HepG2 (cell line): ENCODE data around the gene BRD2. TPM values are rescaled to one million over a fixed set of nuclear protein-coding genes. Genes with fewer than 3 reads are reported as not detected.

Experiments used
- ARHGAP35 ChIP-seq: sonication (generic); formaldehyde crosslinking; IDR thresholded peaks from 2 replicates; pipeline ENCODE4 v1.9.0; 2022; ENCODE audit warnings: mild to moderate bottlenecking, inconsistent platforms, moderate library complexity, missing genetic modification reagents, borderline replicate concordance
- CCAR2 ChIP-seq: fragments of 200-400 bp; formaldehyde crosslinking; optimal IDR thresholded peaks from 2 replicates; pipeline ENCODE3; 2018; ENCODE audit warnings: low read depth, mild to moderate bottlenecking, low read length, moderate library complexity
- HDAC2 ChIP-seq: sonication (generic); formaldehyde crosslinking; IDR thresholded peaks from 2 replicates; pipeline ENCODE4 v1.4.0; 2020; ENCODE audit warnings: missing genetic modification reagents
- MYC ChIP-seq: sonication (generic); formaldehyde crosslinking; IDR thresholded peaks from 2 replicates; pipeline ENCODE4 v1.9.0; 2021; ENCODE audit warnings: missing genetic modification reagents, borderline replicate concordance
- NR3C1 ChIP-seq: sonication (generic); formaldehyde crosslinking; IDR thresholded peaks from 2 replicates; pipeline ENCODE4 v1.4.0; 2020; ENCODE audit warnings: missing genetic modification reagents
- RNF2 ChIP-seq: fragments of 450-650 bp; conservative IDR thresholded peaks from 2 replicates; pipeline ENCODE4 v1.6.1; 2016; ENCODE audit warnings: low read depth
- SALL1 ChIP-seq: sonication (generic); formaldehyde crosslinking; IDR thresholded peaks from 2 replicates; pipeline ENCODE4 v1.8.0; 2022; ENCODE audit warnings: mild to moderate bottlenecking, missing genetic modification reagents
- SRSF4 ChIP-seq: fragments of 200-400 bp; formaldehyde crosslinking; IDR thresholded peaks from one replicate; pipeline ENCODE4 v1.6.1; 2018; ENCODE audit warnings: mild to moderate bottlenecking, low read depth, low read length, moderate library complexity; ENCODE audit not compliant: poor library complexity, severe bottlenecking
- TEAD3 ChIP-seq: optimal IDR thresholded peaks from 2 replicates; pipeline ENCODE3; 2016; ENCODE audit warnings: borderline replicate concordance
- TMF1 ChIP-seq: sonication (generic); formaldehyde crosslinking; IDR thresholded peaks from 2 replicates; pipeline ENCODE4 v1.8.1; 2022; ENCODE audit warnings: low read depth, missing genetic modification reagents
- ZBTB38 ChIP-seq: sonication (generic); formaldehyde crosslinking; IDR thresholded peaks from 2 replicates; pipeline ENCODE4 v1.5.1; 2020; ENCODE audit warnings: mild to moderate bottlenecking, missing genetic modification reagents
- ZNF75D ChIP-seq: sonication (generic); formaldehyde crosslinking; IDR thresholded peaks from 2 replicates; pipeline ENCODE4 v1.8.1; 2023; ENCODE audit warnings: missing genetic modification reagents, mild to moderate bottlenecking, borderline replicate concordance
- polyA plus RNA-seq, 8 experiments: library from polyadenylated mRNA; depleted of rRNA in 3 of 8; stranded (reverse) in 7 of 8; unstranded in 1 of 8; fragments of >200 nt; fragmentation: Illumina TruSeq in 4 of 8; extraction: Trizol in 4 of 8; gene quantifications; 2 replicates each; pipeline versions ENCODE4 v1.2.1 to v1.2.3, GENCODE V29; 2011 to 2016; ENCODE audit warnings: low read depth in 4 of 8, missing spikeins in 1 of 8, mixed read lengths in 1 of 8; ENCODE audit not compliant: insufficient read depth in 1 of 8
- total RNA-seq, 5 experiments: library from RNA; depleted of rRNA; stranded (reverse); fragments of >200 nt; fragmentation: Illumina TruSeq; extraction: Trizol; gene quantifications; 2 replicates each; pipeline ENCODE4 v1.2.3, GENCODE V29; 2016; ENCODE audit warnings: low read depth in 1 of 5
- TF ChIP-seq, protein P1 (sequence below): sonication (generic); formaldehyde crosslinking; IDR thresholded peaks from 2 replicates; pipeline ENCODE4 v1.4.0; 2020; ENCODE audit warnings: missing genetic modification reagents, borderline replicate concordance
- TF ChIP-seq, protein P2 (sequence below): sonication (generic); formaldehyde crosslinking; IDR thresholded peaks from 2 replicates; pipeline ENCODE4 v1.4.0; 2020; ENCODE audit warnings: mild to moderate bottlenecking, missing genetic modification reagents
- TF ChIP-seq, protein P3 (sequence below): sonication (generic); formaldehyde crosslinking; conservative IDR thresholded peaks from 2 replicates; pipeline ENCODE4 v1.4.0; 2020; ENCODE audit warnings: mild to moderate bottlenecking, missing genetic modification reagents, moderate library complexity
- TF ChIP-seq, protein P4 (sequence below): IDR thresholded peaks from 2 replicates; pipeline ENCODE4 v1.6.1; 2016; ENCODE audit warnings: low read depth, control low read depth

BRD2 gene
- total and polyA plus RNA-seq, 2 of the 13 experiments (the other 11 are each of a cell fraction or from before 2014, with no cell fraction given), result 143 to 202 TPM

DNA sequence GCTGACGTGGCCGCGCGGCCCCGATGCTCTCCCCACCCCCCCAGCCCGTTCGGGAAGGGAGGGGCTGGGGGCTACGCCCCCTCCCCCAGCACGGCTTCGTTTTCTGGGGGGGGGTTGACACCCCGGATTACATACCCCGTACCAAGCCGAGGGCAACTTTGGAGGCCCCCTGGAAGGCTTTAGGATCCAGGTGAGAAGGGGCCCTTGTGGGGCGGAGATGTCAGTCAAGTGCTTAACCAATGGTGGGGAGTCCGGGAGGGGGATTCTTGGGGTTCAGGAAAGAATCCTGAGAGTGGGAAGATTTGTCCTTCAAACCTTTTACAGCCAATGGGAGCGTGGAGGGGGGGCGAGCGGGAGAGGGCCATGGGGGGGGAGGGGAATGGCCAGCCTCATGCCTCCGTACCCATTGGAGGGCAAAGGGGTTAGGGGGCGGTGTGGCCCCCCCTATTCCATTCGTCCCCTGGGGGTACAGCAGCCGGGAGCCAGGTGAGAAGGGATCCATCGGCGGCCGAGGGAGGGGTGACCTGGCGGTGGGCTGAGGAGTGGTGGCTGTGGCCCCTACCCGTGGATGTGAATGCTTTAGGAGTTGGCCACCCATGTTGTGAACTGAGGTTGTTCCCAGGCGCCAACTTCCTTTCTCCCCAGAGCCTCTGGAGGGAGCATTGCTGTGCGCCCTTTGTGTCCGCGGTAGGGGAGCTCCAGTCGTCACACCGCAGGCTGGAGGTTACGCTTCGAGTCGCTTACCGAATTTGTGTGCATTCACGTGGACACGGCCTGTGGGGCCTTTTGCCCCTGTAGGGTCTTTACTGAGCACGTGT lies 682 bp downstream of the BRD2 start (continued):
- TF ChIP-seq, protein P1, sequence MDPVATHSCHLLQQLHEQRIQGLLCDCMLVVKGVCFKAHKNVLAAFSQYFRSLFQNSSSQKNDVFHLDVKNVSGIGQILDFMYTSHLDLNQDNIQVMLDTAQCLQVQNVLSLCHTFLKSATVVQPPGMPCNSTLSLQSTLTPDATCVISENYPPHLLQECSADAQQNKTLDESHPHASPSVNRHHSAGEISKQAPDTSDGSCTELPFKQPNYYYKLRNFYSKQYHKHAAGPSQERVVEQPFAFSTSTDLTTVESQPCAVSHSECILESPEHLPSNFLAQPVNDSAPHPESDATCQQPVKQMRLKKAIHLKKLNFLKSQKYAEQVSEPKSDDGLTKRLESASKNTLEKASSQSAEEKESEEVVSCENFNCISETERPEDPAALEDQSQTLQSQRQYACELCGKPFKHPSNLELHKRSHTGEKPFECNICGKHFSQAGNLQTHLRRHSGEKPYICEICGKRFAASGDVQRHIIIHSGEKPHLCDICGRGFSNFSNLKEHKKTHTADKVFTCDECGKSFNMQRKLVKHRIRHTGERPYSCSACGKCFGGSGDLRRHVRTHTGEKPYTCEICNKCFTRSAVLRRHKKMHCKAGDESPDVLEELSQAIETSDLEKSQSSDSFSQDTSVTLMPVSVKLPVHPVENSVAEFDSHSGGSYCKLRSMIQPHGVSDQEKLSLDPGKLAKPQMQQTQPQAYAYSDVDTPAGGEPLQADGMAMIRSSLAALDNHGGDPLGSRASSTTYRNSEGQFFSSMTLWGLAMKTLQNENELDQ (CRISPR knock-in tag), result no peak
- TF ChIP-seq, protein P2, sequence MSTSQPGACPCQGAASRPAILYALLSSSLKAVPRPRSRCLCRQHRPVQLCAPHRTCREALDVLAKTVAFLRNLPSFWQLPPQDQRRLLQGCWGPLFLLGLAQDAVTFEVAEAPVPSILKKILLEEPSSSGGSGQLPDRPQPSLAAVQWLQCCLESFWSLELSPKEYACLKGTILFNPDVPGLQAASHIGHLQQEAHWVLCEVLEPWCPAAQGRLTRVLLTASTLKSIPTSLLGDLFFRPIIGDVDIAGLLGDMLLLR, result peak; percentile 80
- TF ChIP-seq ZNF75D (CRISPR knock-in tag) (no peak), RNF2 (0 out of 2 replicates have a peak, but pooled peaks have one; percentile 82), ARHGAP35 (CRISPR knock-in tag) (no peak), SRSF4 (no peak), HDAC2 (CRISPR knock-in tag) (peak; percentile 34; the same call in 1 of the 2 replicates), CCAR2 (no peak), NR3C1 (CRISPR knock-in tag) (no peak), TMF1 (CRISPR knock-in tag) (peak; percentile 85; the same call in 1 of the 2 replicates), MYC (CRISPR knock-in tag) (peak; percentile 86), TEAD3 (peak; percentile 64), SALL1 (CRISPR knock-in tag) (peak; percentile 72), ZBTB38 (CRISPR knock-in tag) (no peak; the same call in 1 of the 2 replicates)
- TF ChIP-seq, protein P3, sequence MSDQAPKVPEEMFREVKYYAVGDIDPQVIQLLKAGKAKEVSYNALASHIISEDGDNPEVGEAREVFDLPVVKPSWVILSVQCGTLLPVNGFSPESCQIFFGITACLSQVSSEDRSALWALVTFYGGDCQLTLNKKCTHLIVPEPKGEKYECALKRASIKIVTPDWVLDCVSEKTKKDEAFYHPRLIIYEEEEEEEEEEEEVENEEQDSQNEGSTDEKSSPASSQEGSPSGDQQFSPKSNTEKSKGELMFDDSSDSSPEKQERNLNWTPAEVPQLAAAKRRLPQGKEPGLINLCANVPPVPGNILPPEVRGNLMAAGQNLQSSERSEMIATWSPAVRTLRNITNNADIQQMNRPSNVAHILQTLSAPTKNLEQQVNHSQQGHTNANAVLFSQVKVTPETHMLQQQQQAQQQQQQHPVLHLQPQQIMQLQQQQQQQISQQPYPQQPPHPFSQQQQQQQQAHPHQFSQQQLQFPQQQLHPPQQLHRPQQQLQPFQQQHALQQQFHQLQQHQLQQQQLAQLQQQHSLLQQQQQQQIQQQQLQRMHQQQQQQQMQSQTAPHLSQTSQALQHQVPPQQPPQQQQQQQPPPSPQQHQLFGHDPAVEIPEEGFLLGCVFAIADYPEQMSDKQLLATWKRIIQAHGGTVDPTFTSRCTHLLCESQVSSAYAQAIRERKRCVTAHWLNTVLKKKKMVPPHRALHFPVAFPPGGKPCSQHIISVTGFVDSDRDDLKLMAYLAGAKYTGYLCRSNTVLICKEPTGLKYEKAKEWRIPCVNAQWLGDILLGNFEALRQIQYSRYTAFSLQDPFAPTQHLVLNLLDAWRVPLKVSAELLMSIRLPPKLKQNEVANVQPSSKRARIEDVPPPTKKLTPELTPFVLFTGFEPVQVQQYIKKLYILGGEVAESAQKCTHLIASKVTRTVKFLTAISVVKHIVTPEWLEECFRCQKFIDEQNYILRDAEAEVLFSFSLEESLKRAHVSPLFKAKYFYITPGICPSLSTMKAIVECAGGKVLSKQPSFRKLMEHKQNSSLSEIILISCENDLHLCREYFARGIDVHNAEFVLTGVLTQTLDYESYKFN, result no peak
- TF ChIP-seq, protein P4, sequence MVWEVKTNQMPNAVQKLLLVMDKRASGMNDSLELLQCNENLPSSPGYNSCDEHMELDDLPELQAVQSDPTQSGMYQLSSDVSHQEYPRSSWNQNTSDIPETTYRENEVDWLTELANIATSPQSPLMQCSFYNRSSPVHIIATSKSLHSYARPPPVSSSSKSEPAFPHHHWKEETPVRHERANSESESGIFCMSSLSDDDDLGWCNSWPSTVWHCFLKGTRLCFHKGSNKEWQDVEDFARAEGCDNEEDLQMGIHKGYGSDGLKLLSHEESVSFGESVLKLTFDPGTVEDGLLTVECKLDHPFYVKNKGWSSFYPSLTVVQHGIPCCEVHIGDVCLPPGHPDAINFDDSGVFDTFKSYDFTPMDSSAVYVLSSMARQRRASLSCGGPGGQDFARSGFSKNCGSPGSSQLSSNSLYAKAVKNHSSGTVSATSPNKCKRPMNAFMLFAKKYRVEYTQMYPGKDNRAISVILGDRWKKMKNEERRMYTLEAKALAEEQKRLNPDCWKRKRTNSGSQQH, result peak; percentile 58
